LNCAP (cell line): Measurements from ENCODE around the gene PSME3IP1.

Source experiments
- CTCF ChIP-seq: fragments of 450-650 bp; IDR thresholded peaks from 2 replicates; pipeline ENCODE4 v1.5.1; 2017; ENCODE audit warnings: mild to moderate bottlenecking

The PSME3IP1 gene

DNA sequence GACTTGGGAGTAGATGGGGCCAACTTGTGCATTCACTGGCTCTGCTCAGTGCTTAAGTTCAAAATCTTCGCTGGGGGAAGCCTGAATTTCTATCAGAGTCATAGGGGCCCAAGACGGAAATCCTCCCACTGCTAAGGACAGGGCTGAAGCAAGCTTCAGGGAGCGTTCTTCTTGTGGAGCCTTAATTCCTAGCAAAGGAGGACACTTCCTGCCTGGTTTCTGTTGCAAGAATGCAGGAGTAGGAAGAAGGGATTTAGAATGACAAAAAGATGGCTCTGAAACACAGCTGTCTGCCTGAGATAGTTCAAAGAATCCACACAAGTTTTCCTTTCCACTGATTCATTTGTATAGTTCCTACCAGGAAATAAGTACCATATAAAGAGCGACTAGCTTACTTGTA, 26.4 kb downstream of the PSME3IP1 start:
- no peak for TF ChIP-seq CTCF

- no peak for TF ChIP-seq CTCF
Observed at GRCh38 chr16:57157533-57157932, 28.3 kb downstream of the PSME3IP1 start.

DNA sequence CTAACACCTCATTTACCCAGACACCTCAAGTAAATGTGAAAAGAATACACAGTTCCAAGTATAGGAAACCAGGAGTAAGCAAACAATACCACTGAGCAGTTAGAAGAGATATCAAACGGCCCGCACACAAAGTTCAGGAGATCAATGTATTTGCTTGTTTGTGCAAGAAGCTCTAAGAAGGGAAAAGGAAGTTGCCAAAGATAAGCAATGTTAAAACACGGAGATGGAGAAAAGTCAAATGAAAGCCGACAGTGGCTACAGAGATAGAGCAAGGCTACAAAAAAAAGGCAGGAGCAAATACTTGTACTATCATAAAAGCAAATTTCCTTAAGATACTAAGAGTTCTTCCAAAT, 29.5 kb downstream of the PSME3IP1 start:
- TF ChIP-seq CTCF: no peak

GRCh38 chr16:57155702-57156350, 30.0 kb downstream of the PSME3IP1 start:
- TF ChIP-seq CTCF: no peak

GRCh38 chr16:57153841-57154240, 32.0 kb downstream of the PSME3IP1 start:
- no peak for TF ChIP-seq CTCF

DNA sequence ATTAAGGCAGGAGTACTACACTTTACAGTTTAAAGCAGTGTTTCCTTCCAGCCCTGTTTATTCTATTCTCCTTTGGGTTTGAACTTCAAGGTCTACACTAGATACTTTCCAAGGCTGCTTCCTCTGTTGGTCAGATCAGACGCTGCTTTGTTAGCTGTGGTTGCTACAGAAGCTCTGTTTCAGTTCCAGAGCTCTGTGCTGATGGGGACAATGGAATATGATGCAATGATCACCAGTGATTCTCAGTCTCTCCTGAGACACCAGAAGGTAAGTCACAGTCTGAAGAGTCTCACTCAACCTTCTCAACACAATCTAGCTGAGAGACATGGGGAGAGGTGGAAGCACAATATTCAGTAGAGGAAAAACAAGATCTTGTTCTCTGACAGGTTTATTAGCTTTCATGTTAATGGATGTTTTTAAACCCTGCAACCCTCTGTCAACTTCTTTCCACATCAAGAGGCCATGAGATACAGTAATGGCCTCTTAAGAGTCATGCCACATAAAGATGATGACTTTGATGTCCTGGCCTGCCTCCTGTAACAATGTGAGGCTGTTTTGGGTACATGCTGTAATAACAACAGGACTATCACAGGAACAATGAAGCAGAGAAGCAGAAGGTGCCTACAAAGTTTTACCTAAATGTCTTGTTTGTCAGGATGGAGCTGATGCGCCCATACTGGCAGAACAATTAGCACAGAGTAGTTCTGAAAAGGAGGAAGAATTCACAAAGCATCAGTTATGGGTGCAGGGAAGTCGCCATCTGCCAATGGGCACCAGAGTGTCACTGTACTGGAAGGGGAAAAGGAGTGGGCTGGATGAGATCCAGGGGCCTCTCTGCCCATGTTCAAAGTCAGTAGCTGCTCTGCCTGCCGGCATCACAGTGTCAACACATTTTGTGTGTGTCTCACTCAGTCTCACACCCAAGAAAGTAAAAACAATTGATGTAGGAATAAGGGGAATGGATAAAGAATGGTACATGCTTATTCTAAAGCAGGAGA, 33.4 kb downstream of the PSME3IP1 start:
- no peak for TF ChIP-seq CTCF

DNA sequence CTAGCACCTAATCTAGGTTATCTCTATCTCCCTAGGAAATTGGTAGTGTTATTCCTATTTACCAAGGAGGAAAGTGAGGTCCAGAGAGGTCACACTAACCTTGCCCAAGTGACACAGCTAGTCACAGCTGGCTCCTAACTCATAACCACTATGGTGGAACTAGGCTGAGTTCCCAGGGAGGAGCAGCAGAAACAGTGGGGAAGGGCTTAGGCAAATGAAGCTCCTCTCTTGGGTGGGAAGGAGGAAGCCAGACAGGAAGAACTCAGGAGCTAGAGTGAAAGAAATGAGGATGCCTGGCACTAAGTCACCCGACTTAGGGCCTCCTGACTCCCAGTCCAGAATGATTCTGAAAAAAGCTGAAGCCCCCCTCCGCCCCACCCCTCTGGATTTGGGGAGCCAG, 34.5 kb downstream of the PSME3IP1 start:
- no peak for TF ChIP-seq CTCF
